A549 (cell line): Measurements from ENCODE around the gene ABCC1. TPM values are rescaled to one million over a fixed set of nuclear protein-coding genes. Genes with fewer than 3 reads are reported as not detected.
A peak's percentile ranks its signal among the peaks of the same experiment; 100 is the strongest.

Source experiments
- ATAC-seq, 2 experiments: fragments of 200-7000 bp in 1 of 2; fragments of >200 bp in 1 of 2; cut with Nextera tagmentation in 1 of 2; cut with Tn5 transposase in 1 of 2; 3 replicates each; pipeline versions ENCODE4 v1.8.0 to v1.9.1; 2018 to 2020; ENCODE audit warnings: mild to moderate bottlenecking in 1 of 2, moderate library complexity in 1 of 2
- CTCF ChIA-PET: fragments of 300-600 bp; sonication (Branson Sonifier 250); formaldehyde crosslinking; extraction: SDS; loops from one replicate; lab custom pipeline; 2021; ENCODE audit warnings: antibody characterized with exemption, inconsistent platforms; lab: Yijun Ruan, JAX
- POLR2A ChIA-PET: fragments of 350-600 bp; formaldehyde crosslinking; extraction: SDS; loops from one replicate; lab custom pipeline; 2021; ENCODE audit warnings: antibody characterized with exemption, inconsistent platforms; lab: Yijun Ruan, JAX
- DNase-seq, 2 experiments: peaks; one replicate each; pipeline versions ENCODE4 v3.0.0 to v3.0.0-alpha.2; 2011 to 2016; ENCODE audit warnings: low read depth in 1 of 2, low spot score in 1 of 2
- FAIRE-seq: peaks from 2 replicates; lab custom pipeline; 2011; peaks lifted over from hg19 to GRCh38; lab: Jason Lieb, UNC
- H3K27ac ChIP-seq, 2 experiments: fragments of >200 bp; sonication (Bioruptor Twin); formaldehyde crosslinking; 3 replicates each; pipeline ENCODE4 v1.5.1; 2016 to 2017
- H3K4me1 ChIP-seq: fragments of >200 bp; sonication (Bioruptor Twin); formaldehyde crosslinking; 3 replicates; pipeline ENCODE4 v1.6.1; 2016
- H3K4me2 ChIP-seq: fragments of >200 bp; sonication (Bioruptor Twin); formaldehyde crosslinking; 3 replicates; pipeline ENCODE4 v1.6.1; 2016
- H3K4me3 ChIP-seq: fragments of >200 bp; sonication (Bioruptor Twin); formaldehyde crosslinking; 3 replicates; pipeline ENCODE4 v1.5.1; 2016
- H3K9me3 ChIP-seq: fragments of >200 bp; sonication (Bioruptor Twin); formaldehyde crosslinking; 3 replicates; pipeline ENCODE4 v1.6.1; 2016
- CHD4 ChIP-seq: fragments of 200-600 bp; sonication (generic); IDR thresholded peaks from 2 replicates; pipeline ENCODE4 v1.6.1; 2016; ENCODE audit warnings: antibody characterized with exemption, mild to moderate bottlenecking, borderline replicate concordance
- ESRRA ChIP-seq: fragments of 150-350 bp; IDR thresholded peaks from 2 replicates; pipeline ENCODE4 v1.6.1; 2014; ENCODE audit warnings: mild to moderate bottlenecking, low read length, borderline replicate concordance
- HDAC2 ChIP-seq: fragments of 200-600 bp; sonication (generic); IDR thresholded peaks from 2 replicates; pipeline ENCODE4 v1.6.1; 2016
- HOXB5 ChIP-seq: fragments of 250-450 bp; sonication (Bioruptor Pico); IDR thresholded peaks from 2 replicates; pipeline ENCODE4 v1.5.0; 2020; ENCODE audit warnings: mild to moderate bottlenecking, moderate library complexity
- JUNB ChIP-seq: fragments of >200 bp; sonication (Bioruptor Twin); formaldehyde crosslinking; IDR thresholded peaks from 2 replicates; pipeline ENCODE4 v1.6.1; 2016
- MAZ ChIP-seq: fragments of 150-350 bp; IDR thresholded peaks from 2 replicates; pipeline ENCODE4 v1.6.1; 2014; ENCODE audit warnings: antibody characterized with exemption, low read depth, low read length, borderline replicate concordance
- NR3C1 ChIP-seq: fragments of >200 bp; sonication (Bioruptor Twin); formaldehyde crosslinking; IDR thresholded peaks from 3 replicates; pipeline ENCODE4 v1.6.1; 2017
- PHF8 ChIP-seq: fragments of 200-600 bp; sonication (generic); IDR thresholded peaks from 2 replicates; pipeline ENCODE4 v1.6.1; 2016; ENCODE audit warnings: low read depth, mild to moderate bottlenecking, antibody characterized with exemption, moderate library complexity, borderline replicate concordance
- POLR2A ChIP-seq: IDR thresholded peaks from 2 replicates; pipeline ENCODE4 v1.6.1; 2012; ENCODE audit warnings: mild to moderate bottlenecking, low read length
- RARB ChIP-seq: fragments of 250-450 bp; sonication (Bioruptor Pico); IDR thresholded peaks from 2 replicates; pipeline ENCODE4 v1.8.0; 2021; ENCODE audit warnings: mild to moderate bottlenecking, moderate library complexity
- ZFP36 ChIP-seq: fragments of 450-650 bp; IDR thresholded peaks from 2 replicates; pipeline ENCODE4 v1.6.1; 2014; ENCODE audit warnings: borderline replicate concordance; ENCODE audit not compliant: partially characterized antibody
- WGBS: methylation state at CpG from one replicate; pipeline ENCODE4 v1.1.6; 2017; ENCODE audit errors: missing lambda C conversion rate; 5-methylcytosine and 5-hydroxymethylcytosine counted together
- polyA plus RNA-seq, 4 experiments: library from polyadenylated mRNA; depleted of rRNA in 3 of 4; stranded (reverse); fragments of >200 nt; fragmentation: RNase III in 1 of 4; extraction: RNeasy Plus Mini Kit Qiagen cat#74134 plus additional on column Dnase treatment in 1 of 4; gene quantifications; 2 replicates in 3 of 4; 3 replicates in 1 of 4; pipeline ENCODE4 v1.2.3, GENCODE V29; 2011 to 2017
- TF ChIP-seq, protein P1 (sequence below): fragments of >200 bp; sonication (Bioruptor Twin); formaldehyde crosslinking; IDR thresholded peaks from 2 replicates; pipeline ENCODE4 v1.6.1; 2016
- TF ChIP-seq, protein P2 (sequence below): IDR thresholded peaks from 2 replicates; pipeline ENCODE4 v1.6.1; 2012
- TF ChIP-seq, protein P3 (sequence below): fragments of >200 bp; sonication (Bioruptor Twin); formaldehyde crosslinking; IDR thresholded peaks from 3 replicates; pipeline ENCODE4 v1.6.1; 2016
- TF ChIP-seq, protein P4 (sequence below): fragments of 450-650 bp; IDR thresholded peaks from 2 replicates; pipeline ENCODE4 v1.6.1; 2014; ENCODE audit warnings: antibody characterized with exemption

Gene ABCC1
- polyA plus RNA-seq, 2 of the 4 experiments (the other 2 are of a cell fraction): 56.5 to 93.8 TPM

DNA sequence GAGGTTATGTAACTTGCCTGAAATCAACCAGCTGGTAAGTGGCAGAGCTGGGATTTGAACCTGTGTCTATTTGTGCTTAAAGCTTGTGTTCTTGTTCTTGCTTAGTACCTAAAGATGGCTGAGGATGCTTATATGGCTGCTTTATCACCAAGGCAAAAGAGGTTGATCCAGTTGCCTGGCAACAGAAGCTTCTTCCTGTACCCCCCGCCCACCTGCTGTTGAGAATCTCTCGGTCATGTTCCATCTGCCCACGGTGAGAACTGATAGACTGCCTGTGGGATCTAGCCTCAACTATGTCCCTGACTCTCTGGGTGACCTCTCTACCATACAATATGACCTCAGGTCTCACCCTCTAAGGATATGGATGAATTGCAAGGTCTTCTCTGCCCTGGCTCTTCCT, 213.2 kb downstream of the ABCC1 start:
- no peak for TF ChIP-seq ESRRA
- TF ChIP-seq, protein P1, sequence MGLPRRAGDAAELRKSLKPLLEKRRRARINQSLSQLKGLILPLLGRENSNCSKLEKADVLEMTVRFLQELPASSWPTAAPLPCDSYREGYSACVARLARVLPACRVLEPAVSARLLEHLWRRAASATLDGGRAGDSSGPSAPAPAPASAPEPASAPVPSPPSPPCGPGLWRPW: no peak
- TF ChIP-seq PHF8: no peak
- no peak for TF ChIP-seq MAZ
- no peak for TF ChIP-seq HOXB5 (CRISPR knock-in tag)
- TF ChIP-seq, protein P2, sequence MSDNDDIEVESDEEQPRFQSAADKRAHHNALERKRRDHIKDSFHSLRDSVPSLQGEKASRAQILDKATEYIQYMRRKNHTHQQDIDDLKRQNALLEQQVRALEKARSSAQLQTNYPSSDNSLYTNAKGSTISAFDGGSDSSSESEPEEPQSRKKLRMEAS: no peak
- TF ChIP-seq POLR2A: no peak
- TF ChIP-seq NR3C1: no peak
- Histone ChIP-seq H3K4me1 (no peaks in the 10 kb centered on the region), H3K9me3 (no peaks in the 10 kb centered on the region), H3K4me2 (no peak overlapping the region), H3K4me3 (no peak overlapping the region), H3K27ac (no peak overlapping the region)
- ChIA-PET CTCF (interaction anchor here (0.6 to 2.5 kb wide), 5 partner anchors 11 to 406 kb away, joined by 3 to 12 read pairs (median 3); no protein-coding TSS in a partner anchor), POLR2A (interaction anchor here (0.6 kb wide), 1 partner anchor 390 kb away, joined by 3 read pairs; no protein-coding TSS in a partner anchor)
- 63% methylated on average over 3 of the region's 3 CpGs for WGBS
- FAIRE-seq: no peak
- no peak for DNase-seq
- ATAC-seq: no peak

DNA sequence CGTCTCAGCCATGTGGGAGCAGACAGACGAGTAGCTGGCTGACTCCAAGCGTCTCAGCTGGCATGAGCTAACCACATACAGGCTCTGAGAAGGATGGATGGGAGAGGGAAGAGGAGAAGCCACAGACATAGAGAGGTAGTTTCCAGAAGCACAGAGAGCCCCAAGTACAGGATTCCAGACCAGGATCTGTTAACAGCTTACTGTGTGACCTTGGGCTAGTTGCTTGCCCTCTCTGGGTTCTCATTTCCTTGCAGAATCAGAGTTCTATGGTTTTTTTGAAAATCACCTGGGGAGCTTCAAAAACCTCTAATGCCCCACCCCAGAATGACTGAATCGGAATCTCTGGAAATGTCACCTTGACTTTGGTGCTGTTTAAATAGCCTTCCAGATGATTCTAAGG, 213.7 kb downstream of the ABCC1 start:
- WGBS: 72% methylated on average over 4 of the region's 4 CpGs
- DNase-seq (no peak), ATAC-seq (no peak), FAIRE-seq (no peak)
- H3K9me3 ChIP-seq: no peaks in the 10 kb centered on the region
- no peaks in the 10 kb centered on the region for H3K4me1 ChIP-seq
- no peak overlapping the region for H3K4me3 ChIP-seq
- H3K4me2 ChIP-seq: no peak overlapping the region
- CTCF ChIA-PET: interaction anchor here (0.6 to 2.5 kb wide), 6 partner anchors 11 to 406 kb away, joined by 3 to 12 read pairs (median 3); no protein-coding TSS in a partner anchor
- POLR2A ChIA-PET: interaction anchor here (0.6 kb wide), 1 partner anchor 390 kb away, joined by 3 read pairs; no protein-coding TSS in a partner anchor
- no peak overlapping the region for H3K27ac ChIP-seq
- TF ChIP-seq, protein P3, sequence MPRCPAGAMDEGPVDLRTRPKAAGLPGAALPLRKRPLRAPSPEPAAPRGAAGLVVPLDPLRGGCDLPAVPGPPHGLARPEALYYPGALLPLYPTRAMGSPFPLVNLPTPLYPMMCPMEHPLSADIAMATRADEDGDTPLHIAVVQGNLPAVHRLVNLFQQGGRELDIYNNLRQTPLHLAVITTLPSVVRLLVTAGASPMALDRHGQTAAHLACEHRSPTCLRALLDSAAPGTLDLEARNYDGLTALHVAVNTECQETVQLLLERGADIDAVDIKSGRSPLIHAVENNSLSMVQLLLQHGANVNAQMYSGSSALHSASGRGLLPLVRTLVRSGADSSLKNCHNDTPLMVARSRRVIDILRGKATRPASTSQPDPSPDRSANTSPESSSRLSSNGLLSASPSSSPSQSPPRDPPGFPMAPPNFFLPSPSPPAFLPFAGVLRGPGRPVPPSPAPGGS: no peak
- TF ChIP-seq HDAC2: no peak
- peak; percentile 47 for TF ChIP-seq ZFP36

DNA sequence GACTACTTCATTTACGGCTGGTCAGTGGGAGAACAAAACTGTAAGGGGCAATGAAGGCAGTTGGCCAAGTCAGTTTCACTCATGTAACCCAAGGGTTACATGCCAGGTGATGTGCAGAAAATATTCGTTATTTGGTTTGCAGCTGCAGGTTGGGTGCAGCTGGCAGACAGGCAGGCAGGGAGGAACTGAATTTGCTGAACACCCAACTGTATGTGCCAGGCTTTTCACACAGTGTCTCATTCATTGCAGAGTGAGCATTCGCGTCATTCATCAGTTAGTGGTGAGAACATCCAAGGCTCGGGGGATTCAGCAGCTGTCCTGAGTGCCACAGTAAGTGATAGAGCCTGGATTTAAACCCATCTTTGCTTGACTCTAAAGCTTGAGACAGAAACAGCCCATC, 214.2 kb downstream of the ABCC1 start:
- Histone ChIP-seq H3K9me3 (no peaks in the 10 kb centered on the region), H3K27ac (no peak overlapping the region), H3K4me2 (no peak overlapping the region), H3K4me3 (no peak overlapping the region), H3K4me1 (no peaks in the 10 kb centered on the region)
- 91% methylated on average over 5 of the region's 5 CpGs for WGBS
- ChIA-PET POLR2A (no interaction called here), CTCF (interaction anchor here (0.6 to 2.5 kb wide), 4 partner anchors 23 to 341 kb away, joined by 3 to 12 read pairs (median 3); no protein-coding TSS in a partner anchor)
- no peak for ATAC-seq
- no peak for TF ChIP-seq JUNB
- no peak for TF ChIP-seq RARB (CRISPR knock-in tag)
- FAIRE-seq: no peak
- DNase-seq: no peak

DNA sequence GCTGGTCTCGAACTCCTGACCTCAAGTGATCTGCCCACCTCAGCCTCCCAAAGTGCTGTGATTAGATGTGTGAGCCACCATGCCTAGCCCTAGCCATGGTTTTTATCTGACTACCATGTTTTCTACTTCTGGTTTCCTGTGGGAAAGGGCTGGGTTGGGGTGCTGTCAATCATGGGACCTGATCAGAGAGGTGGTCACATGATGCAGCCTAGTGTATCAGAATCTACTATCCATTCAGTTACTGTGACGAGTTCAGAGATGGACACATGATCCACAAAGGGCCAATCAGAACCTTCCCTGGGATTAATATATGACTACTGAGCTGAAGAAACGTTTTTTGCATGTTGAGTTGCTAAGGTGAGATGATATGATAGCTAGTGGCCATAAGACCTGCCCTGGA, 214.8 kb downstream of the ABCC1 start:
- no peak overlapping the region for H3K27ac ChIP-seq
- FAIRE-seq (no peak), DNase-seq (no peak), ATAC-seq (no peak)
- no peaks in the 10 kb centered on the region for H3K9me3 ChIP-seq
- no peak overlapping the region for H3K4me3 ChIP-seq
- H3K4me1 ChIP-seq: no peaks in the 10 kb centered on the region
- 50% methylated on average over 3 of the region's 3 CpGs for WGBS
- ChIA-PET POLR2A (no interaction called here), CTCF (interaction anchor here (0.6 to 2.5 kb wide), 4 partner anchors 18 to 167 kb away, joined by 3 to 12 read pairs (median 3); no protein-coding TSS in a partner anchor)
- no peak overlapping the region for H3K4me2 ChIP-seq
- no peak for TF ChIP-seq CHD4
- TF ChIP-seq, protein P4, sequence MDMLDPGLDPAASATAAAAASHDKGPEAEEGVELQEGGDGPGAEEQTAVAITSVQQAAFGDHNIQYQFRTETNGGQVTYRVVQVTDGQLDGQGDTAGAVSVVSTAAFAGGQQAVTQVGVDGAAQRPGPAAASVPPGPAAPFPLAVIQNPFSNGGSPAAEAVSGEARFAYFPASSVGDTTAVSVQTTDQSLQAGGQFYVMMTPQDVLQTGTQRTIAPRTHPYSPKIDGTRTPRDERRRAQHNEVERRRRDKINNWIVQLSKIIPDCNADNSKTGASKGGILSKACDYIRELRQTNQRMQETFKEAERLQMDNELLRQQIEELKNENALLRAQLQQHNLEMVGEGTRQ: peak; percentile 68; the same call in 1 of the 2 replicates
